ENCODE measurements around the gene AQP1.

Gene AQP1

GRCh38 chr7:30894866-30895605 is 16.6 kb upstream of the AQP1 start:
- Mint-ChIP-seq H3K4me1 (no peaks in the 10 kb centered on the region), H3K4me3 (no peak overlapping the region), H3K27ac (no peak overlapping the region), H3K27me3 (peaks cover 16% of the 10 kb centered on the region), H3K9me3 (peaks cover 7% of the 10 kb centered on the region), H3K36me3 (peaks cover 3% of the 10 kb centered on the region)
- no peak for DNase-seq (ENCODE audit: low spot score in 2 of 2)
- ATAC-seq (ENCODE audit: low read depth) = no peak

DNA sequence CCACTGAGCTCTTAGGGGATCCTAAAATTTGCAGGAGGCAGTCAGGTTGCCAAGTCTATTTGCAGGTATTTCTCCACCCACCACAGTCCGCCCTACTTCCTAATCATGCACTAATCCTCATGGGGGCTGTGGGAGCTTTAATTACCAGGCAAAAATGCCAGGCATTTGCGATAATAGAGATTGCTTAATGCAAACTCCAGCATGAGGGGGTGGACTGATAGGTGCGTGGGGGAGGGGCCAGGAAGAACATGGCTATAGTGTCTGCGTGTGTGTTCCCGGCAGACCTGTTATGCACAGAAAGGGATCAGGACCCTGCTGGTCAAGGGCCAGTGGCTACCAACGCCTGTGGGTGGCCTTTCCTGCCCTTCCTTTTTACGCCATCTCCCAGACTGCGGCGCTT is 15.6 kb upstream of the AQP1 start:
- DNase-seq (ENCODE audit: low spot score in 2 of 2) (no peak), ATAC-seq (ENCODE audit: low read depth) (no peak)
- H3K4me1 Mint-ChIP-seq = no peaks in the 10 kb centered on the region
- H3K27me3 Mint-ChIP-seq = peaks cover 17% of the 10 kb centered on the region
- no peak overlapping the region for H3K27ac Mint-ChIP-seq
- peaks cover 3% of the 10 kb centered on the region for H3K9me3 Mint-ChIP-seq
- H3K4me3 Mint-ChIP-seq = no peak overlapping the region
- no peaks in the 10 kb centered on the region for H3K36me3 Mint-ChIP-seq

GRCh38 chr7:30896783-30897637 is 14.6 kb upstream of the AQP1 start:
- DNase-seq (ENCODE audit: low spot score in 2 of 2) (no peak), ATAC-seq (ENCODE audit: low read depth) (no peak)
- H3K9me3 Mint-ChIP-seq = no peaks in the 10 kb centered on the region
- H3K4me3 Mint-ChIP-seq = no peak overlapping the region
- H3K27ac Mint-ChIP-seq = no peak overlapping the region
- H3K4me1 Mint-ChIP-seq = no peaks in the 10 kb centered on the region
- no peaks in the 10 kb centered on the region for H3K36me3 Mint-ChIP-seq
- H3K27me3 Mint-ChIP-seq = peaks cover 18% of the 10 kb centered on the region

- Mint-ChIP-seq H3K4me3 (no peak overlapping the region), H3K27ac (no peak overlapping the region), H3K9me3 (no peaks in the 10 kb centered on the region), H3K36me3 (no peaks in the 10 kb centered on the region), H3K4me1 (no peaks in the 10 kb centered on the region), H3K27me3 (peaks cover 13% of the 10 kb centered on the region)
- ATAC-seq (ENCODE audit: low read depth) (no peak), DNase-seq (ENCODE audit: low spot score in 2 of 2) (no peak)
These were observed 13.9 kb upstream of the AQP1 start for GRCh38 chr7:30897770-30898169.

GRCh38 chr7:30898411-30898810 is 13.2 kb upstream of the AQP1 start:
- ATAC-seq (ENCODE audit: low read depth) (no peak), DNase-seq (ENCODE audit: low spot score in 2 of 2) (no peak)
- no peak overlapping the region for H3K27ac Mint-ChIP-seq
- no peaks in the 10 kb centered on the region for H3K9me3 Mint-ChIP-seq
- H3K4me1 Mint-ChIP-seq = no peaks in the 10 kb centered on the region
- no peak overlapping the region for H3K4me3 Mint-ChIP-seq
- peaks cover 13% of the 10 kb centered on the region for H3K27me3 Mint-ChIP-seq
- H3K36me3 Mint-ChIP-seq = no peaks in the 10 kb centered on the region

GRCh38 chr7:30899066-30899465 is 12.6 kb upstream of the AQP1 start:
- no peak for DNase-seq (ENCODE audit: low spot score in 2 of 2)
- Mint-ChIP-seq H3K9me3 (no peaks in the 10 kb centered on the region), H3K36me3 (no peaks in the 10 kb centered on the region), H3K4me3 (no peak overlapping the region), H3K4me1 (no peaks in the 10 kb centered on the region), H3K27ac (no peak overlapping the region), H3K27me3 (peaks cover 13% of the 10 kb centered on the region)
- ATAC-seq (ENCODE audit: low read depth) = no peak

DNA sequence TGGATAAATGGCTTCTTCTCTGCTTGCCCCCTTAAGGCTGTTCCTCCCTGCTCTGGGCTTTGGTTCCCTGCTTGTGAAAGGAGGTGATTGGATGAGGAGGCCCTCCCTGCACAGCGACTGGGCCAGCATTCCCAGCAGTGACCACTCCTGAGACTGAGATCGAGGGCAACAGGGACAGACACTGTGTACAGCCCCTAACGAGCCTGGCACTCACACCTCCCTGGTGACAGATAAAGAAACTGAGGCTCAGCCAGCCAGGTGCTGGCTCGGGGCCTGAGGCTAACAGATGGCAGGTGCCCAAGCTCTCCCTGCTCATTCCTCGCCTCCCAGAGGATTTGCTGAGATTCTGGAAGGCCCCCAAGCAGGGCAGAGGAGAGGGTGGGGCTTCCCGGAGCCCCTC is 12.0 kb upstream of the AQP1 start:
- DNase-seq (ENCODE audit: low spot score in 2 of 2) (no peak), ATAC-seq (ENCODE audit: low read depth) (no peak)
- no peak overlapping the region for H3K4me3 Mint-ChIP-seq
- peaks cover 9% of the 10 kb centered on the region for H3K27me3 Mint-ChIP-seq
- no peaks in the 10 kb centered on the region for H3K4me1 Mint-ChIP-seq
- H3K9me3 Mint-ChIP-seq = no peaks in the 10 kb centered on the region
- no peaks in the 10 kb centered on the region for H3K36me3 Mint-ChIP-seq
- H3K27ac Mint-ChIP-seq = no peak overlapping the region

- ATAC-seq (ENCODE audit: low read depth) = no peak
- Mint-ChIP-seq H3K4me1 (no peaks in the 10 kb centered on the region), H3K9me3 (no peaks in the 10 kb centered on the region), H3K27me3 (peaks cover 9% of the 10 kb centered on the region), H3K4me3 (no peak overlapping the region), H3K36me3 (no peaks in the 10 kb centered on the region), H3K27ac (no peak overlapping the region)
- no peak for DNase-seq (ENCODE audit: low spot score in 2 of 2)
These were observed 11.6 kb upstream of the AQP1 start for GRCh38 chr7:30900053-30900452.

- H3K36me3 Mint-ChIP-seq = no peaks in the 10 kb centered on the region
- H3K27ac Mint-ChIP-seq = no peak overlapping the region
- peaks cover 11% of the 10 kb centered on the region for H3K27me3 Mint-ChIP-seq
- ATAC-seq (ENCODE audit: low read depth) (no peak), DNase-seq (ENCODE audit: low spot score in 2 of 2) (no peak)
- no peak overlapping the region for H3K4me3 Mint-ChIP-seq
- H3K4me1 Mint-ChIP-seq = no peaks in the 10 kb centered on the region
- no peaks in the 10 kb centered on the region for H3K9me3 Mint-ChIP-seq
These were observed 10.8 kb upstream of the AQP1 start for GRCh38 chr7:30900803-30901362.

- peaks cover 8% of the 10 kb centered on the region for H3K27me3 Mint-ChIP-seq
- H3K36me3 Mint-ChIP-seq = no peaks in the 10 kb centered on the region
- no peak for DNase-seq (ENCODE audit: low spot score in 2 of 2)
- no peak overlapping the region for H3K4me3 Mint-ChIP-seq
- no peak for ATAC-seq (ENCODE audit: low read depth)
- no peaks in the 10 kb centered on the region for H3K9me3 Mint-ChIP-seq
- no peak overlapping the region for H3K27ac Mint-ChIP-seq
- H3K4me1 Mint-ChIP-seq = no peaks in the 10 kb centered on the region
These were observed 9.8 kb upstream of the AQP1 start for GRCh38 chr7:30901856-30902255.

DNA sequence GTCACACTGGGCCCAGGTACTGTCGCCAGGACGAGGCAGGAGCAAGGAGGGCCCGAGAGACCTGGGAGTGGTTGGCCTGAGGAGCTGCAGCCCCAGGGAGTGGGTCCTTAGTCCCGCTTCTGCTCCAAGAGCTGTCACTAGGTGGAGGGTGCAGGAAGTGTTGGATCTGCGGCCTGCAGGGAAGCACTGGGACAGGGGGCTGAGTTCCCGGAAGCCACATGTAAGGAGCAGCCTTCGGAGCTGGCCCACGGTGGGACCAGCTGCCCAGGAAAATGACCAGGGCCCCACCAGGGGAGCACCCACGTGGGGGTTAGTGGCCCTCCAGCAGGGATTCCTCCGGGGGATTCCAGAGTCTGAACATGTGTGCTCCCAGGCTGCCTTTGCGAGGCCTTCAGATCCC is 9.2 kb upstream of the AQP1 start:
- Mint-ChIP-seq H3K4me3 (no peak overlapping the region), H3K27me3 (peaks cover 8% of the 10 kb centered on the region), H3K9me3 (no peaks in the 10 kb centered on the region), H3K27ac (no peak overlapping the region), H3K36me3 (no peaks in the 10 kb centered on the region), H3K4me1 (no peaks in the 10 kb centered on the region)
- DNase-seq (ENCODE audit: low spot score in 2 of 2) (no peak), ATAC-seq (ENCODE audit: low read depth) (no peak)

GRCh38 chr7:30903146-30903545 is 8.5 kb upstream of the AQP1 start:
- H3K4me1 Mint-ChIP-seq = no peaks in the 10 kb centered on the region
- H3K27me3 Mint-ChIP-seq = peaks cover 6% of the 10 kb centered on the region
- no peaks in the 10 kb centered on the region for H3K9me3 Mint-ChIP-seq
- no peaks in the 10 kb centered on the region for H3K36me3 Mint-ChIP-seq
- DNase-seq (ENCODE audit: low spot score in 2 of 2) (no peak), ATAC-seq (ENCODE audit: low read depth) (no peak)
- H3K4me3 Mint-ChIP-seq = no peak overlapping the region
- no peak overlapping the region for H3K27ac Mint-ChIP-seq

DNA sequence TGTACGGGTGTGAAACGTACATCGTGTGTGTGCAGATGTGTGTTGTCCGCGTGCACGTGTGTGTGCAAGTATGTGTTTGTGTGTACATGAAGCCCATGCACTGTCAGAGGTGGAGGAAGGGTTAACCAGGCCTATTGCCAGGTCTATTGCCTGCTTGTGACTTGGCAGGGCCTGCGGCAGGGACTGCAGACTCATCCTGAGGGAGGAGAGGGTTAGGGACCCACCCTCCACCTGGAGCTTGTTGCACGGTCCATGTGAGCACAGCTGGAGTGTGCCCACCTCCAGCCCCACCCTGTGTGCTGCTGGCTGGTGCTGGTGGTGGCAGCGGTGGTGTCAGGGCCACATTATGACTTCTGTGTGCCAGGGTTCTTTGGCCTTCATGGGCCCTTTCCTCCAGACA is 7.1 kb upstream of the AQP1 start:
- Mint-ChIP-seq H3K9me3 (no peaks in the 10 kb centered on the region), H3K36me3 (no peaks in the 10 kb centered on the region), H3K27me3 (peaks cover 6% of the 10 kb centered on the region), H3K27ac (no peak overlapping the region), H3K4me1 (no peaks in the 10 kb centered on the region), H3K4me3 (no peak overlapping the region)
- ATAC-seq (ENCODE audit: low read depth) (no peak), DNase-seq (ENCODE audit: low spot score in 2 of 2) (no peak)

Data from memory B cell (primary cell).